ENCODE data around the gene MC3R.

MC3R gene

DNA sequence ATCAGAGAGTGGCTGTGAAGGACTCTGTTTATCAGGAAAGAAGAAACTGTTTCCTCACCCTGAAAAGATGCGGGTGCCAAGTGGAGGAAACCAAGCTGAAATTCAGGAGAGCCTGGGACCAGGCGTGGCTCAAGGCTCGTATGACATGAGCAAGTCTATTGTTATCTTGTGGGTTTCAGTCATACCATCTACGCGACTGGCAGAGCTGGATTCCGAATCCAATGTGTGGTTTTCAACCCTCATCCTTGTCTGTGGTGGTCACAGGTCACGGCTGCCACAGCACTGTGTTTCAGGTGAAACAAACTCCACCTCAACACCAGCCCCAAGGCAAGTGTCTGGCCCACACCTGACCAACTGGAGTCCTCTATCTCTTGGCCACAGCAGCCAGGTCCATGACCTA lies 9.1 kb downstream of the MC3R start:
- no peak for DNase-seq

GRCh38 chr20:56259948-56260347 lies 11.4 kb downstream of the MC3R start:
- DNase-seq, result no peak

- DNase-seq, result no peak
These were observed 20.0 kb downstream of the MC3R start for GRCh38 chr20:56268536-56268935.

DNA sequence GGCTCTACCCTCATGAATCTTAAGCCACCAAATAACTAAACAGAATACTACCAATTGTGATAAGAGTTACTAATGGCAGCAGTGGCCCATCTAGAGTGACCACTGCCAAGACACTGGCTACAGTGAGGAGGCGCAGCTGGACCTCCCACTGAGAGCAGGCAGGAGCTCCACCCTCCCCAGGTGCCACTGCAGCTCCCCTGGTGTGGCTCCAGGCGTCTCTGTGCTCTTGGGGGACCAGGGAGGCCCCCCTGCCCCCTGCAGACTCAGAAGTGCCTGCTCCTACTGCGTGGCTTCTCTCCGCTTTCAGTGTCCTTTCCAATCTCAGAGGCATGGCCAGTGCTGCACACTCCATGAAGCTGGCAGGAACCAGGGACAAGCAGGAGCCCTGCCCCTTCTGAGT lies 23.4 kb downstream of the MC3R start:
- DNase-seq, result no peak

GRCh38 chr20:56273491-56273890 lies 25.0 kb downstream of the MC3R start:
- no peak for DNase-seq

DNA sequence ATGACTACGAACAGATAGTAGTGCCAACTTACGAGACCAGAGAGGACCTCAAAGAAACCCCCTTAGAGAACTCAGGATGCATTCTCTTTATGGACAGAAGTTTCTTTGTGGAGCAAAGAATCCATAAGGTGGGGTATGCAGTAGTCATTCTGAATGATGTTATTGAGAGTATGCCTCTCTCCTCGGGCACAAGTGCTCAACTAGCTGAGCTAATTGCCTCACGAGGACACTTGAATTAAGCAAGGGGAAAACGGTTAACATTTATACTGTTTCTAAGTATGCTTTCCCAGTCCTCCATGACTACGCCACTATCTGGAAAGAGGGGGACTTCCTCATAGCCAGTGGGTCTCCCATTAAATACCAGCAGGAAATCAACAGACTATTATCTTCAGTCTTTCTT lies 25.6 kb downstream of the MC3R start:
- DNase-seq, result no peak

GRCh38 chr20:56278196-56278595 lies 29.7 kb downstream of the MC3R start:
- no peak for DNase-seq

- DNase-seq, result no peak
These were observed 37.0 kb downstream of the MC3R start for GRCh38 chr20:56285496-56285895.

DNA sequence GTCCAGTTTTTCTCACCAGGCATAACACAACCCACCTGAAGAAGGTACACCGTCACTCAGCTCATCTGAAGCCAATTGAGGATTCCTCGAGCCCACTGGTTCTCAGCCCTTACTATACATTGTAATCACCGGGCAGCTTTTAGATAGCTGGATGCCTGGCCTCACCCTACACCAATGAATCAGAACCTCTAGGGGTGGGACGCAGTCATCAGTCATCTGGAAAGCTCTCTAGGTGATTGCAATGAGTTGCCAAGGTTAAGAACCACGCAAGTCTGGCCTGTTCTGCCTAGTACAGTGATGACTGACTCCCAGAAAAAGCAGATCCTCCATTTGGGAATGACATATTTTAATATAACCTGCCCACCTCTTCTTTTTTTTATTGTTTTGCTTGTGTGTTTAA lies 41.1 kb downstream of the MC3R start:
- no peak for DNase-seq

DNA sequence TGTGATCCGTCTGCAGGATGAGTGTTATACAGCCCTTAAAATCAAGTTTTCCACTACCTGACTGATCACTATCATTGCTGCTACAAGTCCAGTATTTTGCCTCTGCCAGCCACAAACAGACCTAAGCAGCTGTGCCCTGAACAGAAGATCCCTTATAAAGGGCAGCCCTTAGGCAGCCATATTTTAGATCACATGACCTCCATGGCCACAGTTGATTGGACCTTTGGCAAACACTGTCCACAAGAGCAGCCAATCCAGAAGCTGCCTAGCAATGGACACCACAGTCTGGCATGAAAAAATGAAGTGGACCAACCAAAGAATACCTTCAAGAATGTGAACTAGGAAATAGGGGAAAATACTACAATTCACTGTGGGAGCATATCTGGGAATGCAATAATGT lies 50.8 kb downstream of the MC3R start:
- DNase-seq, result no peak

Data from T-helper 1 cell (primary cell).